HEK293T (cell line): ENCODE measurements around the gene NOS1.

ENCODE experiments used
- CTCF ChIA-PET: fragments of 350-600 bp; formaldehyde crosslinking; extraction: SDS; loops from one replicate; lab custom pipeline; 2021; ENCODE audit warnings: antibody characterized with exemption, inconsistent platforms; lab: Yijun Ruan, JAX
- POLR2A ChIA-PET: fragments of 350-600 bp; formaldehyde crosslinking; extraction: SDS; loops from one replicate; lab custom pipeline; 2020; ENCODE audit warnings: antibody characterized with exemption, inconsistent platforms; lab: Yijun Ruan, JAX
- DNase-seq: peaks from one replicate; pipeline ENCODE4 v3.0.0; 2012; ENCODE audit warnings: mixed read lengths; ENCODE audit errors: extremely low spot score
- ARNT ChIP-seq: fragments of 450-650 bp; IDR thresholded peaks from 2 replicates; pipeline ENCODE4 v1.6.1; 2017; ENCODE audit warnings: mild to moderate bottlenecking
- BHLHE40 ChIP-seq: fragments of 450-650 bp; IDR thresholded peaks from 2 replicates; pipeline ENCODE4 v1.6.1; 2016; ENCODE audit warnings: mild to moderate bottlenecking, moderate library complexity, borderline replicate concordance
- CTBP1 ChIP-seq: fragments of 450-650 bp; IDR thresholded peaks from 2 replicates; pipeline ENCODE4 v1.6.1; 2016; ENCODE audit warnings: borderline replicate concordance
- ELF4 ChIP-seq: fragments of 450-650 bp; IDR thresholded peaks from 2 replicates; pipeline ENCODE4 v1.6.1; 2017; ENCODE audit warnings: antibody characterized with exemption
- FOXA1 ChIP-seq: fragments of 450-650 bp; IDR thresholded peaks from 2 replicates; pipeline ENCODE4 v1.6.1; 2016; ENCODE audit warnings: mild to moderate bottlenecking
- FOXK2 ChIP-seq: fragments of 450-650 bp; IDR thresholded peaks from 2 replicates; pipeline ENCODE4 v1.6.1; 2016; ENCODE audit warnings: mild to moderate bottlenecking
- FOXM1 ChIP-seq: fragments of 450-650 bp; IDR thresholded peaks from 2 replicates; pipeline ENCODE4 v1.6.1; 2017; ENCODE audit warnings: mild to moderate bottlenecking, borderline replicate concordance
- HDGF ChIP-seq: fragments of 450-650 bp; IDR thresholded peaks from 2 replicates; pipeline ENCODE4 v1.6.1; 2017; ENCODE audit warnings: antibody characterized with exemption, borderline replicate concordance
- L3MBTL2 ChIP-seq: fragments of 450-650 bp; conservative IDR thresholded peaks from 2 replicates; pipeline ENCODE4 v1.6.1; 2016; ENCODE audit warnings: mild to moderate bottlenecking
- LEF1 ChIP-seq: fragments of 450-650 bp; IDR thresholded peaks from 2 replicates; pipeline ENCODE4 v1.6.1; 2017; ENCODE audit warnings: mild to moderate bottlenecking, borderline replicate concordance
- NFRKB ChIP-seq: fragments of 450-650 bp; IDR thresholded peaks from 2 replicates; pipeline ENCODE4 v1.6.1; 2016; ENCODE audit warnings: mild to moderate bottlenecking, moderate library complexity
- SP1 ChIP-seq: fragments of 450-650 bp; IDR thresholded peaks from 2 replicates; pipeline ENCODE4 v1.6.1; 2017
- SUZ12 ChIP-seq: fragments of 450-650 bp; IDR thresholded peaks from 2 replicates; pipeline ENCODE4 v1.6.1; 2016; ENCODE audit warnings: mild to moderate bottlenecking
- TARDBP ChIP-seq: fragments of 450-650 bp; IDR thresholded peaks from 2 replicates; pipeline ENCODE4 v1.6.1; 2016
- ZNF384 ChIP-seq: fragments of 450-650 bp; IDR thresholded peaks from 2 replicates; pipeline ENCODE4 v1.6.1; 2016
- TF ChIP-seq, protein P1 (sequence below): fragments of 450-650 bp; IDR thresholded peaks from 2 replicates; pipeline ENCODE4 v1.6.1; 2016

Gene NOS1

DNA sequence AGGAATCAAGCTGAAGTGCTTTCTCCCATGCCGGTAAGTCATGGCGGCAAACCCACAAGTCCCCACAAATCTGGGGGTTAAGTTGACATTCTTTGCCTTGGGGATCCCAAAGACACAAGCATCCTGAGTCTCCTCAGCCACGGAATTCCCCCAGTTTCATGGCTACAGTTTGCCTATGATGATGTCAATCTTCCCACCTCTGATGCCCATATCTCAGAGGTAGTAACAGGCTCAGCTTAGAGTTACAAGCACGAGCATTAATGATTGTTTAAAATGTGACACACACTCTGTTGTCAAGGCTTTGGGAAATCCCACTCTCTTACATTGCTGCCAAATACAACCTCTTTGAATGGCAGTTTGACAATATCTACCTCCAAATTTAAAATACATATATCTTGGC, 22.3 kb downstream of the NOS1 start:
- TF ChIP-seq BHLHE40 (no peak), ARNT (no peak), FOXM1 (no peak), FOXA1 (no peak)
- TF ChIP-seq, protein P1, sequence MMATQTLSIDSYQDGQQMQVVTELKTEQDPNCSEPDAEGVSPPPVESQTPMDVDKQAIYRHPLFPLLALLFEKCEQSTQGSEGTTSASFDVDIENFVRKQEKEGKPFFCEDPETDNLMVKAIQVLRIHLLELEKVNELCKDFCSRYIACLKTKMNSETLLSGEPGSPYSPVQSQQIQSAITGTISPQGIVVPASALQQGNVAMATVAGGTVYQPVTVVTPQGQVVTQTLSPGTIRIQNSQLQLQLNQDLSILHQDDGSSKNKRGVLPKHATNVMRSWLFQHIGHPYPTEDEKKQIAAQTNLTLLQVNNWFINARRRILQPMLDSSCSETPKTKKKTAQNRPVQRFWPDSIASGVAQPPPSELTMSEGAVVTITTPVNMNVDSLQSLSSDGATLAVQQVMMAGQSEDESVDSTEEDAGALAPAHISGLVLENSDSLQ = no peak
- CTCF ChIA-PET = no interaction called here
- no peak for DNase-seq
- POLR2A ChIA-PET = no interaction called here

DNA sequence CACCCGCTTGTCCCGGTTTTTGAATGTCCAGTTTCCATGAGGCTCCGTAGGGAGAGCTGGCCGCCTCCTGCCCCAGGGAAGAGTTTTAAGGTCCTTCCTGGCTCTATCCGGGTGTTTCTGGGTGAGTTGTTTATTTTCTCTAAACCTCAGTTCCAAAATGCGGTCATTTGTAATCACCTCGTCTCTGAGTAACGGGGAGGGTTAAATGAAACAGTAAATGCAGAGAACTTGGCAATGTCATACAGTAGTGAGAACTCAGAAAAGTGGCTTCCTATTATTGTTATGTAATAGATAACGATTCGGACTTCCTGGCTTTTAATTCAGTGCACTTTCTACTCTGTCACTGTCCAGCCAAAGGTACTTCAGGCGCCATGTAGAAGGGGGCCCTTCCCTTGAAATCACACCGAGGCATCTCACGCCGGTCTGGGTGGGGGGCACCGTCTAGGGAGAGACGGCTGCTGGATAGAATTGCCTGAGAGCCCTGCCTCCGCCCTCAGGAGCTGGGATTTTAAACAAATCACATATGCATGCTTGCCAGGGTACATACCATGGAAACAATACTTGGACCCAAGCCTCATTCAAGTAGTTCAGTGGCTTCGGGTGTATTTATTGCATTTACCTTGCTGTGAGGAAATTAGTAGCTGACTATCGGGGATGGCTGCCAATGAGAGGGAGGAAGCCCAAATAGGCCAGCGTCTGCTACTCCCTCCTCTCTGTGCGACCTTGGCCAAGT, 26.4 kb downstream of the NOS1 start:
- no peak for DNase-seq
- ChIA-PET POLR2A (no interaction called here), CTCF (no interaction called here)
- TF ChIP-seq SUZ12 (no peak), ZNF384 (no peak), FOXM1 (no peak), ARNT (no peak), LEF1 (no peak), ELF4 (no peak), TARDBP (no peak), BHLHE40 (no peak), FOXA1 (no peak), NFRKB (no peak), L3MBTL2 (no peak), SP1 (no peak), FOXK2 (no peak), HDGF (no peak)
- TF ChIP-seq, protein P1 = no peak

DNA sequence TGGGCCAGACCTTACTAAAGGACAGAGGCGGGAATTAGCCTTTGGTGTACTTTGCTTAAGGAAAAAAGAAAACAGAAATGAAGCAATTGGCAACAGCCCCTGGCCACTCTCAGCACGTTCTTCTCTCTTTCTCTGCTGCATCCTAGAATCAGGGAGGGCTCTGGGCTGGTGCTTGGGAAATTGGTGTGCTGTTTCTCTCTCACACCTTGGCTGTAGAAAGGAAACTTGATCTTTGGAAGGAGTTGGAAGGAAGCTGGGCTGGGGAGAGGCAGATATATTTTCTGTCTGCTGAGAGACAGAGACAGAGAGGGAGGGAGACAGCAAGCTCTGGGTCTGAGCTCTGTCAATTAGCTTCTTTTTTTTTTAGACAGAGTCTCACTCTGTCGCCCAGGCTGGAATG, 27.4 kb downstream of the NOS1 start:
- no peak for DNase-seq
- ChIA-PET CTCF (interaction anchor here (0.7 kb wide), 1 partner anchor 73 kb away, joined by 3 read pairs; no protein-coding TSS in a partner anchor), POLR2A (no interaction called here)
- TF ChIP-seq LEF1 (no peak), FOXK2 (no peak), FOXA1 (no peak)

DNA sequence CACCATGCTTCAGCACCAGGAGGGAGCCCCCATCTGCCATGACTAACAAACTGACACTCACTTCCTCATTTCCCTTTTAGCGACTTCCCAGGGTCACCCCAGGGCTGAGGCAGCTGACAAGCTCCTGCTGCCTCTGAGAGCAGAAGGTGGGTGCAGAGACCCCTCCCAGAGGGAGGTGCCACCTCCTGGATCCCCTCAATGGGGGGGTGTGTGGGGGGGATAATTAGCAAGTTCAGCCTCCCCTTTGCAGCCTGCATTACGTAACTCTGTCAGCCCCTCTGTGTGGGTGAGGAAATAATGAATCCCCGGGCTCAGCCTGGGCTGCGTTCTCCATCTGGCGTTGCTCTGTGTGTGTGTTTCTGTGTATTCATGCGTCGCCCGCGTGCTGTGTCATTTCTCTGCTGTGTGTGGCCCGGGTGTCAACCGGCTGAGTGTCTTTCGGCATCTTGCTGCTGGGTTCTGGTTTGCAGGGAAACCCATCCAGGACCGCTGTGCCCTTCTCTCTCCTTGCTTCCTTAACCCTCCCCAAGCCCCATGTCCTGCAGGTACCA, 28.0 kb downstream of the NOS1 start:
- TF ChIP-seq ARNT (no peak), CTBP1 (no peak), FOXM1 (no peak), FOXK2 (no peak), BHLHE40 (no peak), NFRKB (no peak), L3MBTL2 (no peak), TARDBP (no peak), SUZ12 (no peak), FOXA1 (no peak), HDGF (no peak), ZNF384 (no peak)
- TF ChIP-seq, protein P1 = no peak
- ChIA-PET POLR2A (no interaction called here), CTCF (no interaction called here)
- no peak for DNase-seq

DNA sequence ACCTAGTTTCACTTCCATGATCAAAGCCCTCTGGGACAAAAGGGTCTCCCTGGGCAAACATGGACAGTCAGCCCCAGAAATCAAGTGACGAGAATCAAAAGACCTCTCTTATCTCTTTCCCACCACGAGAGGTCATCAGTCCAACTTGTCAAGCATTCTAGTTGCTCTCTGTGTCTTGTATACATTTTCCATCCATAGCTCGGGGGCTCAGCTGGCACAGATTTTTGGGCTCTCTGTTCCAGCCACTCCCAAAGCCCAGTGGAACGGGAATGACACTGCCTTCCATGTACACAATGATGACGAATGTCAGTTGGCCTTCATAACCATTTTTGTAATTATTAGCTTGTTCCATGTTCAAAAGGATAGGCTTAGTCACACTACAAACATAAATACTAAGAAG, 29.7 kb downstream of the NOS1 start:
- POLR2A ChIA-PET = no interaction called here
- no peak for TF ChIP-seq L3MBTL2
- no peak for TF ChIP-seq CTBP1
- TF ChIP-seq ELF4 = no peak
- no peak for TF ChIP-seq FOXA1
- no peak for TF ChIP-seq FOXK2
- TF ChIP-seq TARDBP = no peak
- TF ChIP-seq NFRKB = no peak
- no peak for DNase-seq
- CTCF ChIA-PET = no interaction called here

DNA sequence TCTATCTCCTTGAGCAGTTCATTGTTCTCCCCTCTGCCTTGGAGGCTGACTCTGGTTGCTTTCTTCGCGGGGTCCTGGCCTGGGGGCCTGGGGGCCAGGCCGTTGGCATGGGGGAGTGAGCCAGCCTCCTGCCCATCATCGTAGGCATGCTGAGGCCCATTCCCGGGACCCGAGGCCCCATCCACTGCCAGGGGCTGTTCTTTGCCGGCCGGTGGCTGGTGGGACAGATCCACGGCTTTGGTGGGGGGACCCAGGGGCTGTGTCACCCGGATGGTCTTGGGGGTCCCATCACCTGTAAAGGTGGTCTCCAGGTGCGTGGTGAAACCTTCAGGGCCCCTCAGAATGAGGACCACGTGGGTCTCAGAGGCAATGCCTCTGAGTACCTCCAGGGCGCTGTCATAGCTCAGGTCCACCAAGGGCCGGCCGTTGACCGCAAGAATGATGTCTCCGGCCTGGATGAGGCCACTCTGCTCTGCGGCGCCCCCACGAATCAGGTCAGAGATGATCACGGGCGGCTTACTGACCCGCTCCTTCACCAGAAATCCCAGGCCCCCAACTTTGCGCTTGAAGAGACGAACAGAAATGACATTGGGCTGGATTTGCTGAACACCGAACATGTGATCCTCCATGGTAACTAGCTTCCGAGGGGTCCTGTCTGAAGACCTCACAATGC, 30.8 kb downstream of the NOS1 start:
- ChIA-PET CTCF (interaction anchor here (0.7 kb wide), 1 partner anchor 106 kb away, joined by 3 read pairs; no protein-coding TSS in a partner anchor), POLR2A (no interaction called here)
- DNase-seq = no peak
- no peak for TF ChIP-seq L3MBTL2
- TF ChIP-seq FOXA1 = no peak
- no peak for TF ChIP-seq TARDBP
- TF ChIP-seq HDGF = no peak
- TF ChIP-seq ELF4 = no peak
- TF ChIP-seq CTBP1 = no peak
- TF ChIP-seq FOXM1 = no peak
- TF ChIP-seq SUZ12 = no peak
- no peak for TF ChIP-seq SP1
- no peak for TF ChIP-seq NFRKB
- no peak for TF ChIP-seq FOXK2
- TF ChIP-seq, protein P1 = no peak
- no peak for TF ChIP-seq LEF1
- no peak for TF ChIP-seq BHLHE40
- no peak for TF ChIP-seq ZNF384
- TF ChIP-seq ARNT = no peak
